AG04450 (cell line): ENCODE results near the gene PLET1. TPM values are rescaled to one million over a fixed set of nuclear protein-coding genes. Genes with fewer than 3 reads are reported as not detected.

Source experiments
- CTCF ChIA-PET: fragments of 300-600, 350-600 bp; formaldehyde crosslinking; extraction: SDS; loops from one replicate; lab custom pipeline; 2022; ENCODE audit warnings: antibody characterized with exemption, inconsistent platforms; lab: Charles Lee
- POLR2A ChIA-PET: fragments of 350-600 bp; formaldehyde crosslinking; extraction: SDS; loops from one replicate; lab custom pipeline; 2021; ENCODE audit warnings: antibody characterized with exemption, inconsistent platforms; lab: Yijun Ruan, JAX
- DNase-seq: peaks from one replicate; pipeline ENCODE4 v3.0.0-alpha.2; 2011; ENCODE audit warnings: low read depth, low spot score
- H3K27ac ChIP-seq: one replicate; pipeline ENCODE4 v1.5.1; 2012; ENCODE audit warnings: low read depth, low read length, control low read depth
- H3K27me3 ChIP-seq: one replicate; pipeline ENCODE4 v1.6.0; 2012; ENCODE audit warnings: low read length; ENCODE audit not compliant: control insufficient read depth, insufficient read depth
- H3K4me3 ChIP-seq: 2 replicates; pipeline ENCODE4 v1.5.1; 2011; ENCODE audit warnings: mild to moderate bottlenecking, low read depth, low read length, control low read depth
- H3K9me3 ChIP-seq: 2 replicates; pipeline ENCODE4 v1.5.1; 2012; ENCODE audit warnings: low read length; ENCODE audit not compliant: control insufficient read depth, insufficient read depth
- CTCF ChIP-seq: IDR thresholded peaks from 2 replicates; pipeline ENCODE4 v1.5.1; 2011; ENCODE audit warnings: low read depth, low read length, control low read depth, inconsistent platforms
- polyA minus RNA-seq: library from RNA; depleted of rRNA, polyadenylated mRNA; stranded (reverse); fragments of >200 nt; gene quantifications from 2 replicates; pipeline ENCODE4 v1.2.3, GENCODE V29; 2011; rRNA and poly(A)+ RNA removed
- polyA plus RNA-seq: library from polyadenylated mRNA; depleted of rRNA; stranded (reverse); fragments of >200 nt; gene quantifications from 2 replicates; pipeline ENCODE4 v1.2.3, GENCODE V29; 2011; rRNA removed

Gene PLET1
- not detected in 2 replicates for polyA plus RNA-seq
- polyA minus RNA-seq, result not detected in 2 replicates

DNA sequence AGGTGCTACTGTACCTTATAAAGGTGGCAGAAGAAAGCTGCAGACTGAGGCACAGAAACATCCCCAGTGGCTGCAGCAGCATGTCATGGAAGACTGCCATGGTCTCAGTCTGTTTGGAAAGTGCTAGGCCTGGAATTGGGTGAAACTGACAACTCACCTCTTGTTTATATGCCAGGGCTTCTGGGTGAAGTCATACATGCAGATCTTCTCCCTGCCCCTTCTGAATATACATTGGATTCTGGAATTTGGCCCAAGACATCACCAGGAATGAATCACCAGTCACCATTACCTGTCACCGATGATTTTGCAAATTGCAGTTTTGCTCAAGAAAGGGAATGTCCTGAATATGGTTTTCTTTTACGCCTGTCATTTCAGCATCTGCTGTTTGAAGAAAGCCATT, at the start of gene PLET1:
Gene PLET1 (minus strand): TSS at position 371 of the 400 bp plus-strand sequence. CDS start 271 bp downstream, at position 100.
- DNase-seq, result no peak
- Histone ChIP-seq H3K4me3 (no peak within 1 kb of the TSS), H3K9me3 (no peaks in the 10 kb centered on the region), H3K27me3 (no peaks in the 10 kb centered on the region), H3K27ac (no peak within 1 kb of the TSS)
- ChIA-PET POLR2A (no interaction called here), CTCF (interaction anchor here (1.5 kb wide), 2 partner anchors 19 to 41 kb away, joined by 4 read pairs; no protein-coding TSS in a partner anchor)
- no peak for TF ChIP-seq CTCF

GRCh38 chr11:112310419-112310818, 49.8 kb upstream of the PLET1 start:
- CTCF ChIA-PET, result interaction anchor here (0.8 kb wide), 1 partner anchor 30 kb away, joined by 3 read pairs; no protein-coding TSS in a partner anchor
- H3K4me3 ChIP-seq, result no peak overlapping the region
- no peaks in the 10 kb centered on the region for H3K27me3 ChIP-seq
- no peak for TF ChIP-seq CTCF
- H3K9me3 ChIP-seq, result no peaks in the 10 kb centered on the region
- no peak for DNase-seq
- POLR2A ChIA-PET, result no interaction called here
- H3K27ac ChIP-seq, result no peak overlapping the region

GRCh38 chr11:112308651-112309050, 48.0 kb upstream of the PLET1 start:
- Histone ChIP-seq H3K27ac (no peak overlapping the region), H3K27me3 (no peaks in the 10 kb centered on the region), H3K9me3 (no peaks in the 10 kb centered on the region), H3K4me3 (no peak overlapping the region)
- POLR2A ChIA-PET, result no interaction called here
- no peak for TF ChIP-seq CTCF
- CTCF ChIA-PET, result no interaction called here
- no peak for DNase-seq

- Histone ChIP-seq H3K27ac (no peak overlapping the region), H3K4me3 (no peak overlapping the region), H3K27me3 (no peaks in the 10 kb centered on the region), H3K9me3 (no peaks in the 10 kb centered on the region)
- CTCF ChIA-PET, result no interaction called here
- no peak for DNase-seq
- POLR2A ChIA-PET, result no interaction called here
- no peak for TF ChIP-seq CTCF
Measured at GRCh38 chr11:112307616-112308015, 47.0 kb upstream of the PLET1 start.

- Histone ChIP-seq H3K4me3 (no peak overlapping the region), H3K27ac (no peak overlapping the region), H3K9me3 (no peaks in the 10 kb centered on the region), H3K27me3 (no peaks in the 10 kb centered on the region)
- DNase-seq, result no peak
- ChIA-PET POLR2A (no interaction called here), CTCF (interaction anchor here (1.0 to 1.3 kb wide), 2 partner anchors 26 to 87 kb away, joined by 3 to 4 read pairs; no protein-coding TSS in a partner anchor)
- TF ChIP-seq CTCF, result no peak
Measured at GRCh38 chr11:112306230-112306629, 45.6 kb upstream of the PLET1 start.
